Measurements from ENCODE around the gene EIF3F.

- TF ChIP-seq CTCF (IDR thresholded peaks at IDR 0.05) = no peak
- no peak for TF ChIP-seq POLR2A (IDR thresholded peaks at IDR 0.05)
These were observed 56.6 kb downstream of the EIF3F start for GRCh38 chr11:8043756-8044155.

Data from Peyer's patch (tissue), 4 donors.